Activated T-cell treated with anti-CD3 and anti-CD28 coated beads, Interleukin-2, amount 50 U/mL, for 24 hours (primary cell): ENCODE measurements around the gene TMEM132C.

ENCODE experiments used
- DNase-seq: peaks from one replicate; pipeline ENCODE4 v3.0.0-alpha.2; 2020
- H3K27ac Mint-ChIP-seq: 2 replicates; pipeline ENCODE4 v1.8.0; 2020; ENCODE audit warnings: mild to moderate bottlenecking, mixed read lengths
- H3K27me3 Mint-ChIP-seq: 2 replicates; pipeline ENCODE4 v1.8.0; 2020; ENCODE audit warnings: mixed read lengths
- H3K36me3 Mint-ChIP-seq: 2 replicates; pipeline ENCODE4 v1.8.0; 2020; ENCODE audit warnings: low read depth, mixed read lengths
- H3K4me1 Mint-ChIP-seq: 2 replicates; pipeline ENCODE4 v1.8.0; 2020; ENCODE audit warnings: low read depth, mixed read lengths
- H3K4me3 Mint-ChIP-seq: 2 replicates; pipeline ENCODE4 v1.8.0; 2020; ENCODE audit warnings: mild to moderate bottlenecking, moderate library complexity, mixed read lengths
- H3K9me3 Mint-ChIP-seq: 2 replicates; pipeline ENCODE4 v1.8.0; 2020; ENCODE audit warnings: mixed read lengths

Gene TMEM132C

GRCh38 chr12:128314611-128315010 lies 47.6 kb downstream of the TMEM132C start:
- Mint-ChIP-seq H3K36me3 (no peaks in the 10 kb centered on the region), H3K9me3 (peaks cover 5% of the 10 kb centered on the region), H3K4me1 (no peaks in the 10 kb centered on the region), H3K27me3 (no peaks in the 10 kb centered on the region), H3K4me3 (no peak overlapping the region), H3K27ac (no peak overlapping the region)
- no peak for DNase-seq

GRCh38 chr12:128316078-128316477 lies 49.1 kb downstream of the TMEM132C start:
- H3K27me3 Mint-ChIP-seq = no peaks in the 10 kb centered on the region
- no peaks in the 10 kb centered on the region for H3K36me3 Mint-ChIP-seq
- H3K27ac Mint-ChIP-seq = no peak overlapping the region
- peaks cover 3% of the 10 kb centered on the region for H3K9me3 Mint-ChIP-seq
- no peak for DNase-seq
- H3K4me1 Mint-ChIP-seq = no peaks in the 10 kb centered on the region
- H3K4me3 Mint-ChIP-seq = no peak overlapping the region

- Mint-ChIP-seq H3K4me3 (no peak overlapping the region), H3K9me3 (peaks cover 10% of the 10 kb centered on the region), H3K4me1 (no peaks in the 10 kb centered on the region), H3K27me3 (no peaks in the 10 kb centered on the region), H3K27ac (no peak overlapping the region), H3K36me3 (no peaks in the 10 kb centered on the region)
- DNase-seq = no peak
These were observed 50.1 kb downstream of the TMEM132C start for GRCh38 chr12:128316973-128317526.

- no peaks in the 10 kb centered on the region for H3K4me1 Mint-ChIP-seq
- H3K27me3 Mint-ChIP-seq = no peaks in the 10 kb centered on the region
- no peaks in the 10 kb centered on the region for H3K36me3 Mint-ChIP-seq
- no peak overlapping the region for H3K27ac Mint-ChIP-seq
- no peak for DNase-seq
- peaks cover 11% of the 10 kb centered on the region for H3K9me3 Mint-ChIP-seq
- H3K4me3 Mint-ChIP-seq = no peak overlapping the region
These were observed 51.4 kb downstream of the TMEM132C start for GRCh38 chr12:128318341-128318740.

- Mint-ChIP-seq H3K36me3 (no peaks in the 10 kb centered on the region), H3K9me3 (peaks cover 14% of the 10 kb centered on the region), H3K4me1 (no peaks in the 10 kb centered on the region), H3K4me3 (no peak overlapping the region), H3K27ac (no peak overlapping the region), H3K27me3 (no peaks in the 10 kb centered on the region)
- no peak for DNase-seq
These were observed 52.0 kb downstream of the TMEM132C start for GRCh38 chr12:128318946-128319345.

GRCh38 chr12:128322341-128322740 lies 55.4 kb downstream of the TMEM132C start:
- H3K9me3 Mint-ChIP-seq = peaks cover 14% of the 10 kb centered on the region
- H3K27me3 Mint-ChIP-seq = no peaks in the 10 kb centered on the region
- no peak for DNase-seq
- H3K4me1 Mint-ChIP-seq = no peaks in the 10 kb centered on the region
- H3K27ac Mint-ChIP-seq = no peak overlapping the region
- H3K4me3 Mint-ChIP-seq = no peak overlapping the region
- H3K36me3 Mint-ChIP-seq = no peaks in the 10 kb centered on the region

GRCh38 chr12:128323145-128323920 lies 56.4 kb downstream of the TMEM132C start:
- no peak overlapping the region for H3K27ac Mint-ChIP-seq
- no peaks in the 10 kb centered on the region for H3K4me1 Mint-ChIP-seq
- DNase-seq = no peak
- no peaks in the 10 kb centered on the region for H3K36me3 Mint-ChIP-seq
- H3K9me3 Mint-ChIP-seq = peaks cover 14% of the 10 kb centered on the region
- no peaks in the 10 kb centered on the region for H3K27me3 Mint-ChIP-seq
- H3K4me3 Mint-ChIP-seq = no peak overlapping the region

- H3K27me3 Mint-ChIP-seq = no peaks in the 10 kb centered on the region
- no peak overlapping the region for H3K27ac Mint-ChIP-seq
- H3K9me3 Mint-ChIP-seq = peaks cover 19% of the 10 kb centered on the region
- DNase-seq = no peak
- H3K36me3 Mint-ChIP-seq = no peaks in the 10 kb centered on the region
- no peaks in the 10 kb centered on the region for H3K4me1 Mint-ChIP-seq
- no peak overlapping the region for H3K4me3 Mint-ChIP-seq
These were observed 58.7 kb downstream of the TMEM132C start for GRCh38 chr12:128325646-128326045.

- Mint-ChIP-seq H3K27me3 (no peaks in the 10 kb centered on the region), H3K4me1 (no peaks in the 10 kb centered on the region), H3K9me3 (peaks cover 17% of the 10 kb centered on the region), H3K4me3 (no peak overlapping the region), H3K27ac (no peak overlapping the region), H3K36me3 (no peaks in the 10 kb centered on the region)
- DNase-seq = no peak
These were observed 59.4 kb downstream of the TMEM132C start for GRCh38 chr12:128326406-128326805.

GRCh38 chr12:128328961-128329360 lies 62.0 kb downstream of the TMEM132C start:
- H3K4me3 Mint-ChIP-seq = no peak overlapping the region
- no peaks in the 10 kb centered on the region for H3K4me1 Mint-ChIP-seq
- H3K27me3 Mint-ChIP-seq = no peaks in the 10 kb centered on the region
- peaks cover 7% of the 10 kb centered on the region for H3K9me3 Mint-ChIP-seq
- no peak for DNase-seq
- no peak overlapping the region for H3K27ac Mint-ChIP-seq
- H3K36me3 Mint-ChIP-seq = no peaks in the 10 kb centered on the region

- no peaks in the 10 kb centered on the region for H3K4me1 Mint-ChIP-seq
- H3K36me3 Mint-ChIP-seq = no peaks in the 10 kb centered on the region
- H3K27me3 Mint-ChIP-seq = peaks cover 3% of the 10 kb centered on the region
- no peak for DNase-seq
- peaks cover under 1% of the 10 kb centered on the region for H3K9me3 Mint-ChIP-seq
- no peak overlapping the region for H3K27ac Mint-ChIP-seq
- H3K4me3 Mint-ChIP-seq = no peak overlapping the region
These were observed 69.5 kb downstream of the TMEM132C start for GRCh38 chr12:128336204-128337070.

GRCh38 chr12:128337071-128337345 lies 70.0 kb downstream of the TMEM132C start:
- Mint-ChIP-seq H3K36me3 (no peaks in the 10 kb centered on the region), H3K9me3 (peaks cover 2% of the 10 kb centered on the region), H3K4me1 (no peaks in the 10 kb centered on the region), H3K4me3 (no peak overlapping the region), H3K27me3 (peaks cover 3% of the 10 kb centered on the region), H3K27ac (no peak overlapping the region)
- DNase-seq = no peak

GRCh38 chr12:128337431-128338170 lies 70.6 kb downstream of the TMEM132C start:
- H3K27ac Mint-ChIP-seq = no peak overlapping the region
- no peaks in the 10 kb centered on the region for H3K36me3 Mint-ChIP-seq
- no peak overlapping the region for H3K4me3 Mint-ChIP-seq
- H3K9me3 Mint-ChIP-seq = peaks cover 2% of the 10 kb centered on the region
- H3K27me3 Mint-ChIP-seq = peaks cover 3% of the 10 kb centered on the region
- H3K4me1 Mint-ChIP-seq = no peaks in the 10 kb centered on the region
- DNase-seq = no peak

GRCh38 chr12:128338386-128339125 lies 71.6 kb downstream of the TMEM132C start:
- Mint-ChIP-seq H3K4me1 (no peaks in the 10 kb centered on the region), H3K4me3 (no peak overlapping the region), H3K27me3 (peaks cover 3% of the 10 kb centered on the region), H3K27ac (no peak overlapping the region), H3K36me3 (no peaks in the 10 kb centered on the region), H3K9me3 (peaks cover 5% of the 10 kb centered on the region)
- DNase-seq = no peak
